GM23338 (cell line): Measurements from ENCODE around the gene SYPL1. TPM values are rescaled to one million over a fixed set of nuclear protein-coding genes. Genes with fewer than 3 reads are reported as not detected.

Experiments used
- ATAC-seq: fragments of 200-7000 bp; cut with Tn5 transposase; 3 replicates; pipeline ENCODE4 v1.9.1; 2020
- DNase-seq: peaks from one replicate; pipeline ENCODE4 v3.0.0-alpha.2; 2015; ENCODE audit warnings: low spot score
- H2AFZ ChIP-seq: fragments of 200-600 bp; sonication (generic); 2 replicates; pipeline ENCODE4 v1.8.0; 2016; ENCODE audit warnings: antibody characterized with exemption, mild to moderate bottlenecking, moderate library complexity
- H3F3A ChIP-seq: fragments of 200-600 bp; sonication (generic); replicated peaks from 2 replicates; pipeline ENCODE4 v1.8.0; 2017; ENCODE audit warnings: antibody characterized with exemption, mixed run types, low read depth
- H3K27ac ChIP-seq: fragments of 200-600 bp; sonication (generic); 2 replicates; pipeline ENCODE4 v1.6.1; 2016; ENCODE audit warnings: low read depth
- H3K27me3 ChIP-seq: fragments of 200-600 bp; sonication (generic); 2 replicates; pipeline ENCODE4 v1.8.0; 2016; ENCODE audit warnings: mild to moderate bottlenecking, mixed run types, moderate library complexity; ENCODE audit not compliant: insufficient read depth
- H3K36me3 ChIP-seq: fragments of 200-600 bp; sonication (generic); 2 replicates; pipeline ENCODE4 v1.8.0; 2016; ENCODE audit warnings: mild to moderate bottlenecking; ENCODE audit not compliant: insufficient read depth
- H3K4me1 ChIP-seq: fragments of 200-600 bp; sonication (generic); 2 replicates; pipeline ENCODE4 v1.8.0; 2016; ENCODE audit warnings: mild to moderate bottlenecking, moderate library complexity; ENCODE audit not compliant: insufficient read depth
- H3K4me2 ChIP-seq: fragments of 200-600 bp; sonication (generic); 2 replicates; pipeline ENCODE4 v1.7.1; 2017; ENCODE audit warnings: mixed run types
- H3K4me3 ChIP-seq: fragments of 200-600 bp; sonication (generic); 2 replicates; pipeline ENCODE4 v1.6.1; 2016; ENCODE audit warnings: mixed run types
- H3K79me2 ChIP-seq: fragments of 200-600 bp; sonication (generic); replicated peaks from 2 replicates; pipeline ENCODE4 v1.8.0; 2017; ENCODE audit warnings: mild to moderate bottlenecking; ENCODE audit not compliant: insufficient read depth
- H3K9me2 ChIP-seq: fragments of 200-600 bp; sonication (generic); 2 replicates; pipeline ENCODE4 v1.8.0; 2017; ENCODE audit not compliant: insufficient read depth
- H4K20me1 ChIP-seq: fragments of 200-600 bp; sonication (generic); replicated peaks from 2 replicates; pipeline ENCODE4 v1.8.0; 2017; ENCODE audit warnings: mild to moderate bottlenecking; ENCODE audit not compliant: insufficient read depth
- H3K27ac Mint-ChIP-seq: 2 replicates; pipeline ENCODE4 v1.8.0; 2020; ENCODE audit warnings: inconsistent platforms, mild to moderate bottlenecking, moderate library complexity, mixed read lengths
- H3K27me3 Mint-ChIP-seq: 3 replicates; pipeline ENCODE4 v1.8.0; 2022; ENCODE audit warnings: low read depth, mild to moderate bottlenecking, moderate library complexity, mixed read lengths, inconsistent platforms; ENCODE audit not compliant: insufficient read depth, poor library complexity
- H3K36me3 Mint-ChIP-seq: 3 replicates; pipeline ENCODE4 v1.8.0; 2021; ENCODE audit warnings: low read depth, mild to moderate bottlenecking, inconsistent platforms, moderate library complexity, mixed read lengths
- H3K4me1 Mint-ChIP-seq: 3 replicates; pipeline ENCODE4 v1.8.0; 2020; ENCODE audit warnings: mild to moderate bottlenecking, inconsistent platforms, mixed read lengths
- H3K4me3 Mint-ChIP-seq: 3 replicates; pipeline ENCODE4 v1.8.0; 2021; ENCODE audit warnings: moderate library complexity, mild to moderate bottlenecking, inconsistent platforms, mixed read lengths
- H3K9me3 Mint-ChIP-seq: 3 replicates; pipeline ENCODE4 v1.8.0; 2020; ENCODE audit warnings: moderate library complexity, mild to moderate bottlenecking, inconsistent platforms, mixed read lengths
- CREB1 ChIP-seq: fragments of 250-450 bp; sonication (Bioruptor Pico); IDR thresholded peaks from 2 replicates; pipeline ENCODE4 v1.5.0; 2020; ENCODE audit warnings: low read depth, mild to moderate bottlenecking, moderate library complexity
- ETS1 ChIP-seq: IDR thresholded peaks from 2 replicates; pipeline ENCODE4 v1.6.1; 2016; ENCODE audit warnings: antibody characterized with exemption
- EZH2 ChIP-seq: fragments of 200-600 bp; sonication (generic); IDR thresholded peaks from one replicate; pipeline ENCODE4 v1.8.0; 2017; ENCODE audit warnings: antibody characterized with exemption, mild to moderate bottlenecking, low read depth; ENCODE audit not compliant: unreplicated experiment
- EZH2phosphoT487 ChIP-seq: fragments of 200-600 bp; sonication (generic); IDR thresholded peaks from one replicate; pipeline ENCODE4 v1.8.1; 2018; ENCODE audit warnings: antibody characterized with exemption; ENCODE audit not compliant: unreplicated experiment
- JUNB ChIP-seq: IDR thresholded peaks from one replicate; pipeline ENCODE4 v1.6.1; 2016; ENCODE audit warnings: antibody characterized with exemption; ENCODE audit not compliant: unreplicated experiment
- NANOG ChIP-seq: IDR thresholded peaks from 2 replicates; pipeline ENCODE4 v1.6.1; 2016; ENCODE audit warnings: antibody characterized with exemption, borderline replicate concordance
- POLR2AphosphoS5 ChIP-seq: IDR thresholded peaks from 2 replicates; pipeline ENCODE4 v1.6.1; 2016; ENCODE audit warnings: antibody characterized with exemption, low read depth
- ZNF114 ChIP-seq: fragments of 250-450 bp; sonication (Bioruptor Pico); IDR thresholded peaks from 2 replicates; pipeline ENCODE4 v1.5.0; 2020; ENCODE audit warnings: mild to moderate bottlenecking, moderate library complexity
- polyA plus RNA-seq: library from polyadenylated mRNA; unstranded; fragments of >200 nt; fragmentation: Nextera tagmentation; extraction: Ambion mirVana; gene quantifications from 2 replicates; pipeline ENCODE4 v1.2.1, GENCODE V29; 2016
- total RNA-seq: library from RNA; depleted of rRNA; stranded (reverse); fragments of >200 nt; shearing (Covaris generic); gene quantifications from 2 replicates; pipeline ENCODE4 v1.2.3, GENCODE V29; 2014
- TF ChIP-seq, protein P1 (sequence below), 2 experiments: fragments of 200-600 bp in 1 of 2; sonication (generic) in 1 of 2; conservative IDR thresholded peaks; 2 replicates each; pipeline versions ENCODE4 v1.5.1 to v1.6.1; 2016 to 2017; ENCODE audit warnings: antibody characterized with exemption in 2 of 2, low read depth in 2 of 2, mild to moderate bottlenecking in 2 of 2, moderate library complexity in 1 of 2
- TF ChIP-seq, protein P2 (sequence below): IDR thresholded peaks from one replicate; pipeline ENCODE4 v1.6.1; 2018; ENCODE audit warnings: antibody characterized with exemption; ENCODE audit not compliant: unreplicated experiment

SYPL1 gene
- total and polyA plus RNA-seq, 2 experiments from 2014 or later, result 39.3 to 52.7 TPM

- peak overlapping the region; percentile 83 for H3K4me2 ChIP-seq
- TF ChIP-seq, protein P1, sequence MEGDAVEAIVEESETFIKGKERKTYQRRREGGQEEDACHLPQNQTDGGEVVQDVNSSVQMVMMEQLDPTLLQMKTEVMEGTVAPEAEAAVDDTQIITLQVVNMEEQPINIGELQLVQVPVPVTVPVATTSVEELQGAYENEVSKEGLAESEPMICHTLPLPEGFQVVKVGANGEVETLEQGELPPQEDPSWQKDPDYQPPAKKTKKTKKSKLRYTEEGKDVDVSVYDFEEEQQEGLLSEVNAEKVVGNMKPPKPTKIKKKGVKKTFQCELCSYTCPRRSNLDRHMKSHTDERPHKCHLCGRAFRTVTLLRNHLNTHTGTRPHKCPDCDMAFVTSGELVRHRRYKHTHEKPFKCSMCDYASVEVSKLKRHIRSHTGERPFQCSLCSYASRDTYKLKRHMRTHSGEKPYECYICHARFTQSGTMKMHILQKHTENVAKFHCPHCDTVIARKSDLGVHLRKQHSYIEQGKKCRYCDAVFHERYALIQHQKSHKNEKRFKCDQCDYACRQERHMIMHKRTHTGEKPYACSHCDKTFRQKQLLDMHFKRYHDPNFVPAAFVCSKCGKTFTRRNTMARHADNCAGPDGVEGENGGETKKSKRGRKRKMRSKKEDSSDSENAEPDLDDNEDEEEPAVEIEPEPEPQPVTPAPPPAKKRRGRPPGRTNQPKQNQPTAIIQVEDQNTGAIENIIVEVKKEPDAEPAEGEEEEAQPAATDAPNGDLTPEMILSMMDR (conservative IDR thresholded peaks at IDR 0.05; ENCODE audit: low read depth in 2 of 2), result no peak
- TF ChIP-seq EZH2phosphoT487, result no peak
- no peak for TF ChIP-seq JUNB
- no peak for TF ChIP-seq ZNF114
- 0 out of 2 replicates have a peak, but pooled peaks cover 4% of the 10 kb centered on the region for H3K27me3 ChIP-seq
- H3K27ac ChIP-seq, result no peak overlapping the region
- Mint-ChIP-seq H3K36me3 (no peaks in the 10 kb centered on the region; the same call in 2 of the 3 replicates), H3K4me3 (peak overlapping the region; percentile 38), H3K9me3 (no peaks in the 10 kb centered on the region), H3K27me3 (peaks cover 3% of the 10 kb centered on the region), H3K27ac (no peak overlapping the region), H3K4me1 (peaks cover 41% of the 10 kb centered on the region)
- H4K20me1 ChIP-seq, result no peaks in the 10 kb centered on the region; the same call in 1 of the 2 replicates
- H2AFZ ChIP-seq, result no peak overlapping the region
- H3F3A ChIP-seq, result 0 out of 2 replicates have a peak, but pooled peaks cover 10% of the 10 kb centered on the region
- DNase-seq (no peak), ATAC-seq (no peak)
- no peaks in the 10 kb centered on the region for H3K9me2 ChIP-seq
- H3K4me1 ChIP-seq, result peaks cover 29% of the 10 kb centered on the region
- H3K4me3 ChIP-seq, result peak overlapping the region; percentile 72
- H3K36me3 ChIP-seq, result no peaks in the 10 kb centered on the region
- peaks cover 65% of the 10 kb centered on the region for H3K79me2 ChIP-seq
Measured at GRCh38 chr7:106110238-106110560, 1.9 kb downstream of the SYPL1 start.

DNA sequence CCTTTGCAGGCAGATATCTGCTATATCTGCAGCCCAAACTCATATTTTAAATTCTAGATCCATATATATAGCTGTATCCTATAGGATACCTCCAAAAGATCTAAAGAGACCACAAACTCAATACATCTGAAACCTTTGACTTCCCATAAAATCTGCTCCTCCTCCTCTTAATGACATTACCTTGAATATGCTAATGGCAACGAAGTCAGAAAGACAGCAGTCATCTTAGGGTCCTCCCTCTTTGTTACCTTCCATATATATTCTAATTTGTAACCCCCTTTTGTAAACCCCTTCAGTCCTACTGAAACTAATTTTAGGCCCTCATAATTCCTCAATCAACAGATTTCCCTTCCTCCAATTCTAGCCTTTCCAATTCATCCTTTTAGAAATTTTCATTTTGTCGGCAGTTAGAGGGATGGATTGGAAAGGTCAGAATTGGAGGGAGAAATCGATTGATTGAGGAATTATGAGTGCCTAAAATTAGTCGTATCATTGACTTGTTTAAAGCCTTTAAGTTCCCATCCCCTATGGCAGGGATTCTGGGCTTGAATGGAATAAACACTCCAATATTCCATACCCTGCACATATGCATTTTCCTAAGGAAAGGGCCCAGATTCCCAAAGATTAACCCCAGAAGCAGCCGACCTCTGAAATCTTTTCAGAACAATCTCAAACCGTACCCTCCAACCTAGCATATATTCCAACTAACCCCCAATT lies 2.4 kb downstream of the SYPL1 start:
- DNase-seq, result peak; percentile 24
- peaks cover 29% of the 10 kb centered on the region for H3K4me1 ChIP-seq
- peak overlapping the region; percentile 72; the same call in 1 of the 2 replicates for H3K4me3 ChIP-seq
- Mint-ChIP-seq H3K36me3 (no peaks in the 10 kb centered on the region; the same call in 2 of the 3 replicates), H3K27ac (no peak overlapping the region), H3K4me1 (peaks cover 41% of the 10 kb centered on the region), H3K9me3 (no peaks in the 10 kb centered on the region), H3K4me3 (peak overlapping the region; percentile 38), H3K27me3 (peaks cover 3% of the 10 kb centered on the region)
- no peak for ATAC-seq
- H3K4me2 ChIP-seq, result peak overlapping the region; percentile 83
- peaks cover 70% of the 10 kb centered on the region for H3K79me2 ChIP-seq
- H3F3A ChIP-seq, result 0 out of 2 replicates have a peak, but pooled peaks cover 10% of the 10 kb centered on the region
- H3K27ac ChIP-seq, result peak overlapping the region; percentile 2; the same call in 1 of the 2 replicates
- H4K20me1 ChIP-seq, result no peaks in the 10 kb centered on the region; the same call in 1 of the 2 replicates
- no peaks in the 10 kb centered on the region for H3K36me3 ChIP-seq
- H3K27me3 ChIP-seq, result 0 out of 2 replicates have a peak, but pooled peaks cover 4% of the 10 kb centered on the region
- no peak overlapping the region for H2AFZ ChIP-seq
- no peaks in the 10 kb centered on the region for H3K9me2 ChIP-seq
- TF ChIP-seq, protein P1 (conservative IDR thresholded peaks at IDR 0.05; ENCODE audit: low read depth in 2 of 2), result no peak
- TF ChIP-seq CREB1 (CRISPR knock-in tag) (no peak), EZH2 (no peak), JUNB (no peak), ZNF114 (no peak), POLR2AphosphoS5 (no peak), NANOG (no peak), ETS1 (no peak)
- TF ChIP-seq, protein P2, sequence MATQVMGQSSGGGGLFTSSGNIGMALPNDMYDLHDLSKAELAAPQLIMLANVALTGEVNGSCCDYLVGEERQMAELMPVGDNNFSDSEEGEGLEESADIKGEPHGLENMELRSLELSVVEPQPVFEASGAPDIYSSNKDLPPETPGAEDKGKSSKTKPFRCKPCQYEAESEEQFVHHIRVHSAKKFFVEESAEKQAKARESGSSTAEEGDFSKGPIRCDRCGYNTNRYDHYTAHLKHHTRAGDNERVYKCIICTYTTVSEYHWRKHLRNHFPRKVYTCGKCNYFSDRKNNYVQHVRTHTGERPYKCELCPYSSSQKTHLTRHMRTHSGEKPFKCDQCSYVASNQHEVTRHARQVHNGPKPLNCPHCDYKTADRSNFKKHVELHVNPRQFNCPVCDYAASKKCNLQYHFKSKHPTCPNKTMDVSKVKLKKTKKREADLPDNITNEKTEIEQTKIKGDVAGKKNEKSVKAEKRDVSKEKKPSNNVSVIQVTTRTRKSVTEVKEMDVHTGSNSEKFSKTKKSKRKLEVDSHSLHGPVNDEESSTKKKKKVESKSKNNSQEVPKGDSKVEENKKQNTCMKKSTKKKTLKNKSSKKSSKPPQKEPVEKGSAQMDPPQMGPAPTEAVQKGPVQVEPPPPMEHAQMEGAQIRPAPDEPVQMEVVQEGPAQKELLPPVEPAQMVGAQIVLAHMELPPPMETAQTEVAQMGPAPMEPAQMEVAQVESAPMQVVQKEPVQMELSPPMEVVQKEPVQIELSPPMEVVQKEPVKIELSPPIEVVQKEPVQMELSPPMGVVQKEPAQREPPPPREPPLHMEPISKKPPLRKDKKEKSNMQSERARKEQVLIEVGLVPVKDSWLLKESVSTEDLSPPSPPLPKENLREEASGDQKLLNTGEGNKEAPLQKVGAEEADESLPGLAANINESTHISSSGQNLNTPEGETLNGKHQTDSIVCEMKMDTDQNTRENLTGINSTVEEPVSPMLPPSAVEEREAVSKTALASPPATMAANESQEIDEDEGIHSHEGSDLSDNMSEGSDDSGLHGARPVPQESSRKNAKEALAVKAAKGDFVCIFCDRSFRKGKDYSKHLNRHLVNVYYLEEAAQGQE, result no peak
